Lower lobe of right lung (tissue), 2 donors: ENCODE data around the gene BUB1B. TPM values are rescaled to one million over a fixed set of nuclear protein-coding genes. Genes with fewer than 3 reads are reported as not detected.
"Not testable (repeated sequence)": the region's sequence is repeated elsewhere in the genome, so short reads cannot be mapped to it uniquely, and the experiment has no call there.

Experiments
- ATAC-seq, 2 donors: fragments of 200-7000 bp; cut with Tn5 transposase; one replicate each; pipeline ENCODE4 v1.9.1; 2020 to 2022; ENCODE audit warnings: mild to moderate bottlenecking in 2 of 2, moderate library complexity in 2 of 2
- DNase-seq: peaks from one replicate; pipeline ENCODE4 v3.0.0-alpha.2; 2020
- H3K27ac ChIP-seq: fragments of 200-600 bp; one replicate; pipeline ENCODE4 v1.8.0; 2022
- H3K27me3 ChIP-seq: fragments of 200-600 bp; one replicate; pipeline ENCODE4 v1.8.0; 2022; ENCODE audit warnings: low read depth
- H3K36me3 ChIP-seq: fragments of 200-600 bp; one replicate; pipeline ENCODE4 v1.8.0; 2022; ENCODE audit warnings: mild to moderate bottlenecking
- H3K4me1 ChIP-seq: fragments of 200-600 bp; one replicate; pipeline ENCODE4 v1.8.0; 2022
- H3K4me3 ChIP-seq: fragments of 200-600 bp; one replicate; pipeline ENCODE4 v1.8.0; 2022; ENCODE audit warnings: mild to moderate bottlenecking
- H3K9me3 ChIP-seq: fragments of 200-600 bp; one replicate; pipeline ENCODE4 v1.8.0; 2022
- CTCF ChIP-seq: fragments of 200-600 bp; IDR thresholded peaks from one replicate; pipeline ENCODE4 v1.8.0; 2022; ENCODE audit warnings: antibody characterized with exemption, mild to moderate bottlenecking
- intact Hi-C: fragments of 100-400 bp; cut with DNase I; formaldehyde crosslinking; loops from one replicate; pipeline ENCODE4 v1.11.0; 2022
- total RNA-seq: library from RNA; stranded (reverse); fragmentation: NEBNext Ultra II Directional; extraction: Animal tissue kit (Norgen Biotek cat#: 25700); gene quantifications from one replicate; pipeline ENCODE4 v1.2.1, GENCODE V29; 2021
- donor health status: DM: no; HTN: yes; CAD: no; lungs with severe emphysema.

Gene BUB1B
- total RNA-seq, 1 donor from 2014 or later, result 1.4 TPM

GRCh38 chr15:40134885-40135284, 26.0 kb upstream of the BUB1B start:
- TF ChIP-seq CTCF, result no peak
- intact Hi-C loops, result no loop called here
- H3K27ac ChIP-seq, result no peak overlapping the region
- DNase-seq (no peak), ATAC-seq (no peak)
- H3K4me1 ChIP-seq, result no peaks in the 10 kb centered on the region
- no peaks in the 10 kb centered on the region for H3K9me3 ChIP-seq
- H3K4me3 ChIP-seq, result no peak overlapping the region
- H3K36me3 ChIP-seq, result no peaks in the 10 kb centered on the region
- H3K27me3 ChIP-seq, result no peaks in the 10 kb centered on the region

- ATAC-seq, H3K27ac ChIP-seq, H3K4me1 ChIP-seq, DNase-seq, H3K4me3 ChIP-seq, H3K27me3 ChIP-seq, H3K9me3 ChIP-seq, intact Hi-C loops, H3K36me3 ChIP-seq: not testable (repeated sequence)
These were observed 24.9 kb upstream of the BUB1B start for GRCh38 chr15:40135846-40136450.

DNA sequence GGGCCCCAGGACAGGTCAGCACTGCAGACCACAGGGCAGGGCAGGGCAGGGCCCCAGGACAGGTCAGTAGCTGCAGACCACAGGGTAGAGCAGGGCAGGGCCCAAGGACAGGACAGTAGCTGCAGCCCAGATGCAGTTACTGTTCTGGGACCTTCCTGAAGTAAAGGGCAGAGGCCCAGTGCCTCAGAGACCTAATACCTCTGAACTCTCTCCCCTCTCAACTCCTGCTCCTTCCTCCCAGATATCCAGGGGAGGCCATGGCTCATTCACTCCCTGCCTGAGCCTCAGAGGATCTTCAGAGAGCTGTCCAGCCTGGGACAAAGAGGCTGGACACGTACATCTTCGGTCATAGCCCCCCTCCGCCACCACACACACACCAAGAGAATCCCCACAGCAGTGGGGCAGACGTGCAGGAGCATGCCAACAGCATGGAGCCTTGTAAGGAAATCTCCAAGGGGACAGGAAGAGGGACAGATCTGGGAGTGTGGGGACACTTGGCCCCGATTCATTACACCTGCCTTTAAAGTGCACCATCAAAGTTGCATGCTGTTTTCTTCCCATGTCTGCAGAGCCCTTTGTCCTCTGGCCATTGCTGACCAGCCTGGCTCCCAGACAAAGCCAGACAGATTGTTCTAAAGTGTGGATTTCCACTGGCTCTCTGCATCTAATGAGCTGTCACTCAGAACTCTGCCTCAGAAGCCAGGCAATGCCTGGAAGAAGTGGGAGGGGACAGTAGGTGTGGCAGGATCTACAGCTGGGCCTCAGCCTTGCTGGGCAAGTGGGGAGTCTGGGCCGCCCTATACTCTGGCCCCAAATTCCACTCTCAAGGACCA, 24.2 kb upstream of the BUB1B start:
- no peak for TF ChIP-seq CTCF
- intact Hi-C loops, result no loop called here
- Histone ChIP-seq H3K9me3 (no peaks in the 10 kb centered on the region), H3K4me3 (no peak overlapping the region), H3K4me1 (no peaks in the 10 kb centered on the region), H3K27ac (no peak overlapping the region), H3K36me3 (no peaks in the 10 kb centered on the region), H3K27me3 (no peaks in the 10 kb centered on the region)
- ATAC-seq (no peak), DNase-seq (no peak)

DNA sequence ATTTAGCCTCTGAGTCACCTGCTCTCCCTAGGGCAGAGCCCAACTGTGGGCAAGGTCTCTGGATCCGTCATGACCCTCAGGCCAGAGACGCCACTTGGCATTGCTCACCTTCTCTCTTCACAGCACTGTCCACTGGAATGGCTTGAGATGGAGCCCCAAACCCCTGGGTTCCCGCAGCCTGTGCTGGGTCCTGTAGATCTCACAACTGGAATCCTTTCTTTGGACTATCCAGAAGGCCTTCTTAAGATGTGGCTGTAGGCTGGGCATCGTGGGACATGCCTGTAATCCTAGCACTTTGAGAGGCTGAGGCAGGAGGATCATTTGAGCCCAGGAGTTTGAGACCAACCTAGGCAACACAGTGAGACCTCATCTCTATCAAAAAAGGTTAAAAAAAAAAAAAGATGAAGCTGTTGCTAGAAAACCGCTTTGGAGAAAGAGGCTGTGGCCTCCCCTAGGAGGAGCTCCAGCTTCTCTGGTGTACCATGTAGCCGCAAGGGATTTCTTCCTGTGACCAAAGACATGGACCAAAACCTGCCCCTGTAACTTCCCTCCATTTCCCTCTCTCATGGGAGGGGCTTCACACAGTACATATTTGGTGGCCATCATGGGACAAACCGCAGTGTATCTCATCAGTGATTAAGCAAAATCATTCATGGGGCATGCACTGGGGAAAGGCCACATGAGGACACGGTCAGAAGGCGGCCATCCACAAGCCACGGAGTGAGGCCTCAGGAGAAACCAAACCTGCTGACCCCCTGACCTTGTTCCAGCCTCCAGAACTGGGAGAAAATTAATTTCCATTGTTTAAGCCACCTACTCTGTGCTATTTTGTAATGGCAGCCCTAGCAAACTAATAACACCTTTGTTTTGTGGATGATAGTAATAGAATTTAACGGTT, 23.3 kb upstream of the BUB1B start:
- H3K27ac ChIP-seq, result no peak overlapping the region
- no peak for TF ChIP-seq CTCF
- no peaks in the 10 kb centered on the region for H3K9me3 ChIP-seq
- no peaks in the 10 kb centered on the region for H3K36me3 ChIP-seq
- H3K27me3 ChIP-seq, result no peaks in the 10 kb centered on the region
- intact Hi-C loops, result no loop called here
- no peak for DNase-seq
- no peaks in the 10 kb centered on the region for H3K4me1 ChIP-seq
- peak in 1 of 2 donors; percentile 41 for ATAC-seq
- H3K4me3 ChIP-seq, result no peak overlapping the region

- H3K36me3 ChIP-seq, intact Hi-C loops, H3K4me1 ChIP-seq, H3K9me3 ChIP-seq, H3K4me3 ChIP-seq, DNase-seq, H3K27me3 ChIP-seq, H3K27ac ChIP-seq, ATAC-seq: not testable (repeated sequence)
These were observed 22.7 kb upstream of the BUB1B start for GRCh38 chr15:40138201-40138570.

DNA sequence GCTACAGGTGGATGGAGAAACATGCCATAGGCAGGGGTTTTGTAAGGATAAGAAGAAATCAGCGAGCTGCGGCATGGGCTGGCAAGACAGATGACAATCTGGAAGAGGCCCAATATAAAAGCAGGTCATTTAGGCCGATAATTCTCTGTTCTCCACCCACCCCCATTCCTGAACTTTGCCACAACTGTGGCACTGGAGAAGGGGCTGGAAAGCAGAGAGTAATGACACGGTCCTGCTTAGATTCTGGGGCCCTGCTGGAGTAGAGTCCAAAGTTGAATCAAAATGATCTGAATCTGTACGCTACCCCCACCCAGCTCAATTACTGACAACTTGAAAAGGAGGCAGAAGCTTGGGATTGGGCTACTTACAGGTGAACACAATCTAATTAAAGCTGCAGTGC, 18.4 kb upstream of the BUB1B start:
- no peak for ATAC-seq
- no peak for TF ChIP-seq CTCF
- no peak overlapping the region for H3K4me3 ChIP-seq
- H3K27me3 ChIP-seq, result no peaks in the 10 kb centered on the region
- intact Hi-C loops, result no loop called here
- no peak for DNase-seq
- no peak overlapping the region for H3K27ac ChIP-seq
- no peaks in the 10 kb centered on the region for H3K36me3 ChIP-seq
- H3K4me1 ChIP-seq, result no peaks in the 10 kb centered on the region
- H3K9me3 ChIP-seq, result no peaks in the 10 kb centered on the region
